Esophagus squamous epithelium (tissue), 5 donors: ENCODE data around the gene KCNK18. TPM values are rescaled to one million over a fixed set of nuclear protein-coding genes. Genes with fewer than 3 reads are reported as not detected.

Experiments used
- DNase-seq: peaks from one replicate; lab custom pipeline; 2025; lab: John Stamatoyannopoulos, UW
- H3K27ac ChIP-seq, 4 donors: fragments of 200-600 bp; sonication (generic); one replicate each; pipeline ENCODE4 v1.5.1; 2016 to 2019; ENCODE audit warnings: mild to moderate bottlenecking in 1 of 4
- H3K27me3 ChIP-seq, 4 donors: fragments of 200-600 bp; sonication (generic); 1 replicate in 3 of 4; 2 replicates in 1 of 4; pipeline versions ENCODE4 v1.5.1 to v1.6.0; 2017 to 2021; ENCODE audit warnings: antibody characterized with exemption in 1 of 4
- H3K36me3 ChIP-seq, 3 donors: fragments of 200-600 bp; sonication (generic); one replicate each; pipeline ENCODE4 v1.5.1; 2016 to 2019
- H3K4me1 ChIP-seq, 3 donors: fragments of 200-600 bp; sonication (generic); one replicate each; pipeline ENCODE4 v1.5.1; 2017 to 2019
- H3K4me3 ChIP-seq, 4 donors: fragments of 200-600 bp; sonication (generic); 1 replicate in 3 of 4; 2 replicates in 1 of 4; pipeline ENCODE4 v1.5.1; 2016 to 2019; ENCODE audit warnings: mild to moderate bottlenecking in 2 of 4, moderate library complexity in 1 of 4
- H3K9me3 ChIP-seq, 3 donors: fragments of 200-600 bp; sonication (generic); one replicate each; pipeline ENCODE4 v1.5.1; 2016 to 2019
- CTCF ChIP-seq, 6 experiments: fragments of 450-650 bp in 4 of 6; fragments of 200-600 bp in 2 of 6; sonication (generic) in 2 of 6; IDR thresholded peaks; one replicate each; pipeline ENCODE4 v1.5.1; 2016 to 2019; ENCODE audit warnings: antibody characterized with exemption in 6 of 6, mild to moderate bottlenecking in 4 of 6, moderate library complexity in 4 of 6
- POLR2A ChIP-seq, 4 donors: fragments of 450-650 bp; IDR thresholded peaks; one replicate each; pipeline ENCODE4 v1.6.1; 2017; ENCODE audit warnings: antibody characterized with exemption in 4 of 4, mild to moderate bottlenecking in 4 of 4, moderate library complexity in 3 of 4
- WGBS, 2 donors: methylation state at CpG; one replicate each; pipeline ENCODE4 v1.1.5; 2018; 5-methylcytosine and 5-hydroxymethylcytosine counted together
- intact Hi-C: fragments of 100-400 bp; cut with DNase I; formaldehyde crosslinking; loops from one replicate; pipeline ENCODE4 v1.15.0; 2022
- total RNA-seq, 4 donors: library from RNA; depleted of rRNA; stranded (reverse); fragments of >200 nt; gene quantifications; one replicate each; pipeline ENCODE4 v1.1.0, GENCODE V29; 2016
- donor health status: DM: yes; HTN: yes; CAD: no.

The KCNK18 gene
- total RNA-seq, 4 donors from 2014 or later, result not detected

- no peak overlapping the region for H3K27ac ChIP-seq
Observed at GRCh38 chr10:117217196-117217761, 20.0 kb downstream of the KCNK18 start.

GRCh38 chr10:117218654-117219053 is 21.4 kb downstream of the KCNK18 start:
- TF ChIP-seq CTCF (IDR thresholded peaks at IDR 0.05), result no peak
- no peak for TF ChIP-seq POLR2A (IDR thresholded peaks at IDR 0.05)
- Histone ChIP-seq H3K27me3 (peaks cover 0 to 95% (median 9%) of the 10 kb centered on the region in 4 donors), H3K4me3 (no peak overlapping the region), H3K9me3 (no peaks in the 10 kb centered on the region), H3K27ac (no peak overlapping the region), H3K4me1 (peaks cover 10 to 26% (median 13%) of the 10 kb centered on the region in 3 donors), H3K36me3 (no peaks in the 10 kb centered on the region)
- 36 to 48% methylated on average over 4 to 7 of the region's 8 CpGs for WGBS, 2 donors
- intact Hi-C loops, result loop anchor here (10.0 kb wide), 2 partner anchors 96 to 236 kb away; no protein-coding TSS in a partner anchor
- DNase-seq, result no peak

More at GRCh38 chr10:117217196-117217761, 20.0 kb downstream of the KCNK18 start:
- Histone ChIP-seq H3K36me3 (no peaks in the 10 kb centered on the region), H3K27me3 (peaks cover 0 to 93% (median 9%) of the 10 kb centered on the region in 4 donors), H3K4me3 (peak overlapping the region; percentile 30 to 62 (median 51)), H3K9me3 (peaks cover 0 to under 1% (median 0%) of the 10 kb centered on the region in 3 donors), H3K4me1 (peaks cover 10 to 26% (median 13%) of the 10 kb centered on the region in 3 donors)
- DNase-seq, result no peak
- no peak for TF ChIP-seq POLR2A (IDR thresholded peaks at IDR 0.05)
- TF ChIP-seq CTCF (IDR thresholded peaks at IDR 0.05), result no peak
- 11% methylated on average over 7 of the region's 22 CpGs; no CpG with 5 or more reads in 1 of the 2 donors for WGBS, 2 donors
- intact Hi-C loops, result loop anchor here (10.0 kb wide), 2 partner anchors 98 to 238 kb away; no protein-coding TSS in a partner anchor

GRCh38 chr10:117221156-117221711 is 23.9 kb downstream of the KCNK18 start:
- Histone ChIP-seq H3K36me3 (no peaks in the 10 kb centered on the region), H3K4me3 (no peak overlapping the region), H3K4me1 (peaks cover 10 to 26% (median 13%) of the 10 kb centered on the region in 3 donors), H3K9me3 (no peaks in the 10 kb centered on the region), H3K27ac (no peak overlapping the region), H3K27me3 (peaks cover 0 to 84% (median 5%) of the 10 kb centered on the region in 4 donors)
- intact Hi-C loops, result no loop called here
- no peak for TF ChIP-seq POLR2A (IDR thresholded peaks at IDR 0.05)
- no peak for TF ChIP-seq CTCF (IDR thresholded peaks at IDR 0.05)
- WGBS, 2 donors, result 51 to 65% methylated on average over 6 to 10 of the region's 10 CpGs
- DNase-seq, result no peak

GRCh38 chr10:117222552-117222951 is 25.3 kb downstream of the KCNK18 start:
- intact Hi-C loops, result no loop called here
- Histone ChIP-seq H3K36me3 (no peaks in the 10 kb centered on the region), H3K4me3 (no peak overlapping the region), H3K4me1 (peaks cover 0 to 12% (median under 1%) of the 10 kb centered on the region in 3 donors), H3K27me3 (peaks cover 0 to 80% (median 0%) of the 10 kb centered on the region in 4 donors), H3K27ac (no peak overlapping the region), H3K9me3 (no peaks in the 10 kb centered on the region)
- 82% methylated on average over 5 of the region's 5 CpGs; no CpG with 5 or more reads in 1 of the 2 donors for WGBS, 2 donors
- DNase-seq, result no peak
- TF ChIP-seq CTCF (IDR thresholded peaks at IDR 0.05) (no peak), POLR2A (IDR thresholded peaks at IDR 0.05) (no peak)
